ENCODE results near the gene KIF15.

The KIF15 gene

GRCh38 chr3:44883213-44883955, 121.8 kb downstream of the KIF15 start:
- no peak for DNase-seq (ENCODE audit: low read depth in 2 of 2)

GRCh38 chr3:44883999-44884431, 122.4 kb downstream of the KIF15 start:
- no peak for DNase-seq (ENCODE audit: low read depth in 2 of 2)

GRCh38 chr3:44885618-44886017, 124.0 kb downstream of the KIF15 start:
- DNase-seq (ENCODE audit: low read depth in 2 of 2) = no peak

DNA sequence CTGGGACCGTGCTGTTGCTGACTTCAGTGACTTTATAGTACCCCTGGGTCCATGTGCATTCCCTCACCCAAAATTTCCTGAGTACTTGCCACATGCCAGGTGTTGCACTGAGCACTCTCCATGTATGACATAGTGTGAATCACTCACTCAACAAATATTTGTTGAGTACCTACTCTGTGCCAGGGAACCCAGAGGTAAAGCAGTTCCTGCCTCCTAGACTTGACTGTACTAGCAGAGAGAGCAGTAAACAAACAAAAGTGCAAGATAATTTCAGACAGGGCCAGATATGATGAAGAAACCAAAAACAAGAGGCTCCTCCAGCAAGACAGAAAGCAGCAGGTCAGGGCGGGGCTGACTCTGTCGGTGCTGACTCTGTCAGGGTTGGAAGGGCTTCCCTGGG, 125.0 kb downstream of the KIF15 start:
- DNase-seq (ENCODE audit: low read depth in 2 of 2) = no peak

GRCh38 chr3:44887101-44887500, 125.5 kb downstream of the KIF15 start:
- DNase-seq (ENCODE audit: low read depth in 2 of 2) = no peak

DNA sequence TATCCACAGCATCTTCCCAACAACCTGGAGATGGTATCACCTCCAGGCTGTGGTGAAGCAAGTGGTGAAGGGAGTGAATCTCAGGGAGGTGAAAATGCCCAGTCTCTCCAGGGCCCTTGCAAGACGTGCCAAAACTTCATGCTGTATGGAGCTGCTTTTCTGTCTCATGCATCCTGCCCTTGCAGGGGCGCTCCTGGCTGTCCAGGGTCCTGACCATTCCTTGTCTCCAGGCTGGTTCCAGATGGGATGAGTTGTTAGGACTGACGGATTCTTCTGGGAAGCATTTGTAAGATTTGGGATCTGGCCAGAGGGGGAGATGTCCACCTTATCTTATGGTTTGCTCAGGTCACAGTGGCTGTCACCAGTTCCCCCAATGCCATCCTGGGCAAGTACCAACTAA, 128.7 kb downstream of the KIF15 start:
- DNase-seq (ENCODE audit: low read depth in 2 of 2) = no peak

DNA sequence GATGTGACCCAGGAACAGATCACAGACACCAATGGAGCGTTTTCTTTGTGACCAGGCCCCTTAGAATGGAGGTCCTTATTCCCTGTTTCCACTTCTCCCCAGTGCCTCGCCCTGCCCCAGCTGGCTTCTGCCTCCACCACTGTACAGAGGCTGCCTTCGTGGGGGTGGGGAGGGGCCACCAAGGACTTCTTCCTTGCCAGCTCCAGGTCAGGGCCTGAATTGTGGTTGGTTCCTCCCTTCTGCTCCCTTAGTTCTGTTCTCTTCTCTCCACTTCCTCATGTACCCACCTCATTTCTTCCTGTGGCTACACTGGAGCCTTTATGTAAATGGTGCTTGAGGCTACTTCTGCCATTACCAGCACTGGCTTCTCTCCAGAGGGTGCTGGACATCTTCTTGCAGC, 129.3 kb downstream of the KIF15 start:
- no peak for DNase-seq (ENCODE audit: low read depth in 2 of 2)

DNA sequence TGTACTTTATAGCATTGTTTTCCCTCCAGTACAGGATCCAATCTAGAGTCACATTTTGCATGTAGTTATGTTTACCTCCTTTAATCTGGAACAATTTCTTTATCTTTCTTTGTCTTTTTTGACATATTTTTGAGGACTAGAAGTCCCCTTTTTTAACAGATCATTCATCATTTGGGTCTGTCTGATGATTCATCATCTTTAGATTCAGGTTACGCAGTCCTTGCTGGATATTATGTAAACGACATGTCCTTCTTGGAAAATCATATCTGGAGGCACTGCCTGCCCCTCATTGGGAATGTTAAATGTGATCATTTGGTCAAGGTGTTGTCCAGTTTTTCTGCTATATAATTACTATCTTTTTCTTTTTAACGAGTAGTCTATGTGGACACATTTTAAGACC, 131.1 kb downstream of the KIF15 start:
- no peak for DNase-seq (ENCODE audit: low read depth in 2 of 2)

GRCh38 chr3:44893097-44893496, 131.5 kb downstream of the KIF15 start:
- DNase-seq (ENCODE audit: low read depth in 2 of 2) = no peak

DNA sequence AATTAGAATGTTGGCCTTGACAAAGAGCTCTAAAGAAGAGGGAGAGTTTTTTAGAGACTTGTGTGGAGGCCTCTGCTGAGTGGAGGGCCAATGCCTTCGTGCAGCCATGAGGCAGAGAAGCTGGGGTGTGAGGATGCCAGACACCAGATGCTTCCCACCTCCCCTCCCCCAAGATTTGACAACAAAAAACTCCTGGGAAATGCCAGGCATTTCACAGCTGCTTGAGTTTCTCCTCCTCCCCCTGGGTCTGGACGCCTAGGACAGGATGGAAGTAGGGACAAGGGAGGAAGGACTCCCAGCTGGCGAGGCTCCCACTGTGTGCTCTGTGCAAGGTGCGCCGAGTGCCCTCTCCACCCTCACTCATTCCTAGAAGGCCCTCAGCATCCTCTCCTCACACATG, 132.9 kb downstream of the KIF15 start:
- DNase-seq (ENCODE audit: low read depth in 2 of 2) = no peak

GRCh38 chr3:44896440-44896839, 134.8 kb downstream of the KIF15 start:
- DNase-seq (ENCODE audit: low read depth in 2 of 2) = no peak

- DNase-seq (ENCODE audit: low read depth in 2 of 2) = no peak
Observed at GRCh38 chr3:44899683-44900367, 138.2 kb downstream of the KIF15 start.

GRCh38 chr3:44902628-44903027, 141.0 kb downstream of the KIF15 start:
- no peak for DNase-seq (ENCODE audit: low read depth in 2 of 2)
